HUES48 (cell line): ENCODE results near the gene FOCAD.

ENCODE experiments used
- H3K27ac ChIP-seq: one replicate; pipeline ENCODE4 v1.7.0; 2013; ENCODE audit warnings: low read depth, low read length, inconsistent platforms
- H3K27me3 ChIP-seq: 2 replicates; pipeline ENCODE4 v1.6.1; 2013; ENCODE audit warnings: mild to moderate bottlenecking, low read length; ENCODE audit not compliant: control insufficient read depth, insufficient read depth
- H3K36me3 ChIP-seq: 2 replicates; pipeline ENCODE4 v1.6.1; 2013; ENCODE audit warnings: low read length; ENCODE audit not compliant: control insufficient read depth, insufficient read depth
- H3K4me1 ChIP-seq: 2 replicates; pipeline ENCODE4 v1.6.1; 2013; ENCODE audit warnings: mild to moderate bottlenecking, low read length; ENCODE audit not compliant: control insufficient read depth, insufficient read depth
- H3K4me3 ChIP-seq: 2 replicates; pipeline ENCODE4 v1.5.1; 2013; ENCODE audit warnings: mild to moderate bottlenecking, low read depth, low read length
- H3K9ac ChIP-seq: 2 replicates; pipeline ENCODE4 v1.6.1; 2013; ENCODE audit warnings: mild to moderate bottlenecking, low read depth, low read length, moderate library complexity
- H3K9me3 ChIP-seq: 2 replicates; pipeline ENCODE4 v1.6.1; 2013; ENCODE audit warnings: low read length; ENCODE audit not compliant: control insufficient read depth, insufficient read depth

Gene FOCAD

GRCh38 chr9:20770947-20771346 is 86.9 kb downstream of the FOCAD start:
- H3K27ac ChIP-seq: no peak overlapping the region
- no peaks in the 10 kb centered on the region for H3K9me3 ChIP-seq
- H3K4me3 ChIP-seq: no peak overlapping the region
- H3K27me3 ChIP-seq: no peaks in the 10 kb centered on the region
- H3K4me1 ChIP-seq: no peaks in the 10 kb centered on the region
- no peak overlapping the region for H3K9ac ChIP-seq
- peaks cover 33% of the 10 kb centered on the region for H3K36me3 ChIP-seq

- no peaks in the 10 kb centered on the region for H3K27me3 ChIP-seq
- H3K27ac ChIP-seq: no peak overlapping the region
- H3K9me3 ChIP-seq: no peaks in the 10 kb centered on the region
- no peaks in the 10 kb centered on the region for H3K4me1 ChIP-seq
- peaks cover 28% of the 10 kb centered on the region for H3K36me3 ChIP-seq
- no peak overlapping the region for H3K9ac ChIP-seq
- H3K4me3 ChIP-seq: no peak overlapping the region
Measured at GRCh38 chr9:20771729-20772128, 87.7 kb downstream of the FOCAD start.

GRCh38 chr9:20775683-20776082 is 91.6 kb downstream of the FOCAD start:
- no peak overlapping the region for H3K27ac ChIP-seq
- no peaks in the 10 kb centered on the region for H3K27me3 ChIP-seq
- H3K36me3 ChIP-seq: peaks cover 15% of the 10 kb centered on the region
- H3K4me3 ChIP-seq: no peak overlapping the region
- H3K9me3 ChIP-seq: no peaks in the 10 kb centered on the region
- H3K9ac ChIP-seq: no peak overlapping the region
- no peaks in the 10 kb centered on the region for H3K4me1 ChIP-seq

- Histone ChIP-seq H3K9ac (no peak overlapping the region), H3K4me1 (peaks cover 35% of the 10 kb centered on the region), H3K27ac (no peak overlapping the region), H3K4me3 (no peak overlapping the region), H3K9me3 (no peaks in the 10 kb centered on the region), H3K27me3 (no peaks in the 10 kb centered on the region), H3K36me3 (peaks cover 2% of the 10 kb centered on the region; the same call in 1 of the 2 replicates)
Measured at GRCh38 chr9:20781092-20781491, 97.0 kb downstream of the FOCAD start.

- H3K4me3 ChIP-seq: no peak overlapping the region
- no peak overlapping the region for H3K27ac ChIP-seq
- H3K4me1 ChIP-seq: peaks cover 35% of the 10 kb centered on the region
- H3K36me3 ChIP-seq: peaks cover 2% of the 10 kb centered on the region; the same call in 1 of the 2 replicates
- no peaks in the 10 kb centered on the region for H3K27me3 ChIP-seq
- no peaks in the 10 kb centered on the region for H3K9me3 ChIP-seq
- H3K9ac ChIP-seq: no peak overlapping the region
Measured at GRCh38 chr9:20782289-20782688, 98.2 kb downstream of the FOCAD start.

- Histone ChIP-seq H3K27me3 (no peaks in the 10 kb centered on the region), H3K9ac (no peak overlapping the region), H3K27ac (no peak overlapping the region), H3K9me3 (no peaks in the 10 kb centered on the region), H3K4me1 (peaks cover 35% of the 10 kb centered on the region), H3K4me3 (no peak overlapping the region), H3K36me3 (peaks cover 2% of the 10 kb centered on the region; the same call in 1 of the 2 replicates)
Measured at GRCh38 chr9:20783057-20784038, 99.3 kb downstream of the FOCAD start.

- H3K36me3 ChIP-seq: peaks cover under 1% of the 10 kb centered on the region; the same call in 1 of the 2 replicates
- H3K27me3 ChIP-seq: no peaks in the 10 kb centered on the region
- H3K9ac ChIP-seq: no peak overlapping the region
- peaks cover 35% of the 10 kb centered on the region for H3K4me1 ChIP-seq
- H3K4me3 ChIP-seq: no peak overlapping the region
- no peak overlapping the region for H3K27ac ChIP-seq
- no peaks in the 10 kb centered on the region for H3K9me3 ChIP-seq
Measured at GRCh38 chr9:20784196-20784595, 100.1 kb downstream of the FOCAD start.

GRCh38 chr9:20786807-20787206 is 102.7 kb downstream of the FOCAD start:
- Histone ChIP-seq H3K27ac (no peak overlapping the region), H3K9ac (no peak overlapping the region), H3K4me3 (no peak overlapping the region), H3K9me3 (no peaks in the 10 kb centered on the region), H3K4me1 (peaks cover 35% of the 10 kb centered on the region), H3K36me3 (peaks cover 16% of the 10 kb centered on the region), H3K27me3 (no peaks in the 10 kb centered on the region)

- H3K27me3 ChIP-seq: no peaks in the 10 kb centered on the region
- H3K9me3 ChIP-seq: no peaks in the 10 kb centered on the region
- peaks cover 16% of the 10 kb centered on the region for H3K36me3 ChIP-seq
- no peak overlapping the region for H3K9ac ChIP-seq
- peaks cover 22% of the 10 kb centered on the region for H3K4me1 ChIP-seq
- H3K4me3 ChIP-seq: no peak overlapping the region
- no peak overlapping the region for H3K27ac ChIP-seq
Measured at GRCh38 chr9:20788526-20789451, 104.7 kb downstream of the FOCAD start.

GRCh38 chr9:20790721-20791120 is 106.7 kb downstream of the FOCAD start:
- peaks cover 16% of the 10 kb centered on the region for H3K36me3 ChIP-seq
- H3K4me1 ChIP-seq: peaks cover 3% of the 10 kb centered on the region
- no peaks in the 10 kb centered on the region for H3K27me3 ChIP-seq
- no peaks in the 10 kb centered on the region for H3K9me3 ChIP-seq
- H3K27ac ChIP-seq: no peak overlapping the region
- H3K4me3 ChIP-seq: no peak overlapping the region
- no peak overlapping the region for H3K9ac ChIP-seq
